GM12875 (cell line): ENCODE measurements around the gene CCDC88B.

ENCODE experiments used
- H3K4me3 ChIP-seq: one replicate; pipeline ENCODE4 v1.5.1; 2011; ENCODE audit warnings: low read depth, low read length, control low read depth
- TF ChIP-seq, protein P1 (sequence below): IDR thresholded peaks from 2 replicates; pipeline ENCODE4 v1.5.1; 2011; ENCODE audit warnings: low read depth, mild to moderate bottlenecking, control low read depth, inconsistent platforms, low read length, moderate library complexity, borderline replicate concordance; ENCODE audit not compliant: insufficient read depth

Gene CCDC88B

DNA sequence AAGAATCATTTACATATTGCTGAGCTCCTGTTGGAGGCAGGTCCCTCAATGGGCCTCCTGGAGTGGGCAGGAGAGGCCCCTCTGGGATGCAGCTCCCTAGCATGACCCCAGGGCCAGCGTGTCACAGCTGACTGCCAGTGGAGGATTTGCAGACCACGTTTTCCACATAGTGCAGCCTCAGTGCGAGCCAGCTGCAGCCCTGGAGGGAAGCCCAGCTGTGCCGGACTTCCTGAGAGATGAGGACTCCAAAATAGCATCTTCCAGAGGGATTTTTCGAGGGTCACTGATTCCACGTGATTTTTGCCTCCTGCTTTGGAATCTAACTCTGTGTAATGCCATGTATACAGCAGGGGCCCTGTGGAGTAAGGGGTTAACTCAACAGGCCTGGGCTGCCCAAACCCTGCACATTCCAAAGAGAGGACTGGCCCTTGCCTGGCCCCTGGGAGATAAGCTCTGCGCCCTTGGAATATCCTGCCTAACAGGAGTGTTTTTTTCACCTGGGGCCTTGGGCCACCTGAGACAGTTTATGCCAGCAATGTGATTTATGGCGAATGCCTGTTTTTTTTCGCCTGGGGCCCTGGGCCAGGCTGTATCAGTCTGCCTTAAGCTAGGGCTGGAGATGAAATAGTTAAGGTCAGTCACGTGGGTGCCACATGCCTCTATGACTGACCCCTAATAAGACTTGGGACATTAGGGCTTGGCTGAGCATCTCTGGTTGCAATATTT, 66.4 kb downstream of the CCDC88B start:
- TF ChIP-seq, protein P1, sequence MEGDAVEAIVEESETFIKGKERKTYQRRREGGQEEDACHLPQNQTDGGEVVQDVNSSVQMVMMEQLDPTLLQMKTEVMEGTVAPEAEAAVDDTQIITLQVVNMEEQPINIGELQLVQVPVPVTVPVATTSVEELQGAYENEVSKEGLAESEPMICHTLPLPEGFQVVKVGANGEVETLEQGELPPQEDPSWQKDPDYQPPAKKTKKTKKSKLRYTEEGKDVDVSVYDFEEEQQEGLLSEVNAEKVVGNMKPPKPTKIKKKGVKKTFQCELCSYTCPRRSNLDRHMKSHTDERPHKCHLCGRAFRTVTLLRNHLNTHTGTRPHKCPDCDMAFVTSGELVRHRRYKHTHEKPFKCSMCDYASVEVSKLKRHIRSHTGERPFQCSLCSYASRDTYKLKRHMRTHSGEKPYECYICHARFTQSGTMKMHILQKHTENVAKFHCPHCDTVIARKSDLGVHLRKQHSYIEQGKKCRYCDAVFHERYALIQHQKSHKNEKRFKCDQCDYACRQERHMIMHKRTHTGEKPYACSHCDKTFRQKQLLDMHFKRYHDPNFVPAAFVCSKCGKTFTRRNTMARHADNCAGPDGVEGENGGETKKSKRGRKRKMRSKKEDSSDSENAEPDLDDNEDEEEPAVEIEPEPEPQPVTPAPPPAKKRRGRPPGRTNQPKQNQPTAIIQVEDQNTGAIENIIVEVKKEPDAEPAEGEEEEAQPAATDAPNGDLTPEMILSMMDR = no peak

More for the DNA sequence above, 66.4 kb downstream of the CCDC88B start:
- no peak overlapping the region for H3K4me3 ChIP-seq
